B cell (primary cell): ENCODE data around the gene STXBP6.

ENCODE experiments used
- CTCF ChIP-seq: fragments of 200-600 bp; IDR thresholded peaks from one replicate; pipeline ENCODE4 v1.8.0; 2022; ENCODE audit warnings: antibody characterized with exemption, mild to moderate bottlenecking
- EZH2 ChIP-seq: IDR thresholded peaks from 2 replicates; pipeline ENCODE4 v1.6.1; 2012; ENCODE audit warnings: borderline replicate concordance, low read depth, mild to moderate bottlenecking, moderate library complexity, low read length; ENCODE audit not compliant: insufficient read depth, poor library complexity, severe bottlenecking

DNA sequence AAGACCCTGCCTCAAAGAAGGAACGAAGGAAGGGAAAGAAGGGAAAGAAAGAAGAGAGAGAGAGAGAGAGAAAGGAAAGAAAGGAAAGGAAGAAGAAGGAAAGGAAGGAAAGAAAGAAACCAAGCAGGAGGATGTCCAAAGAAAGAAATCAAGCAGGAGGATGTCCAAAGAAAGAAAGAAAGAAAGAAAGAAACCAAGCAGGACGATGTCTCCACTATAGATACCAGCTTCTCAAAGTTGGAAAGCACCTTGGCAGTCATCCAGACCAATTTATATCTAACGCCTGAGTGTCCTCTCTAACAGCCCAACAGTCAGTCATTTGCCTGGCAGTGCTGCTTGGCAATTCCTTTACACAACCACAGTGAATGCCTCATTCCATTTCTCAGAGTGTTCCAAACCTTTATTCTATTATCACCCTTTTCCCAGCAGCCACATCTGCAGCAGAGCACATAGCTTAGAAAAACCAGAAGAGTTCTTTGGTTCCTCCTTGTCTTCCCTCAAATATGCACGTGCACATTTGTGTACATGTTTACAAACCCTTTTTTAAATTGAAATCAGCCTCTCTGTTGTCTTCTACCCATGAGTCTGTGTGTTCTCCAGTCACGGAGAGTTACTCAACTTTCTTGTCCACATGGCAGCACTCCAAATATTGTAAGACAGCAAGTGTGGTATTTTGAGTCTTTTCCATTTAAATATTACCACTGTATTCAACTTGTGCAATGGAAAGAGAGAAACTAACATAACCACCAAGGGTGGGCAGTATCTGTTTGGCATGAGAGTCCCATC, 138.4 kb downstream of the STXBP6 start:
- TF ChIP-seq CTCF (no peak), EZH2 (no peak)
